ENCODE measurements around the gene ZNF705A. TPM values are rescaled to one million over a fixed set of nuclear protein-coding genes. Genes with fewer than 3 reads are reported as not detected.
A peak's percentile ranks its signal among the peaks of the same experiment; 100 is the strongest.
"Not testable (repeated sequence)": the region's sequence is repeated elsewhere in the genome, so short reads cannot be mapped to it uniquely, and the experiment has no call there.

Gene ZNF705A
- total and polyA plus RNA-seq, 8 donors, result not detected

GRCh38 chr12:8127138-8127537 is 29.7 kb upstream of the ZNF705A start:
- 68 to 74% methylated on average over 4 of the region's 4 CpGs for WGBS, 2 donors
- ATAC-seq (no peak), FAIRE-seq (no peak), DNase-seq (no peak)
- H3K4me1 ChIP-seq, result no peaks in the 10 kb centered on the region
- no peak overlapping the region for H3K27ac ChIP-seq
- no peaks in the 10 kb centered on the region for H3K27me3 ChIP-seq
- H3K36me3 ChIP-seq, result no peaks in the 10 kb centered on the region
- H3K4me3 ChIP-seq, result no peak overlapping the region
- intact Hi-C loops (cut with DNase I), result no loop called here
- no peaks in the 10 kb centered on the region for H3K9me3 ChIP-seq
- TF ChIP-seq CTCF (IDR thresholded peaks at IDR 0.05), result no peak

- H3K27me3 ChIP-seq; H3K36me3 ChIP-seq; H3K9me3 ChIP-seq; H3K4me3 ChIP-seq; FAIRE-seq; H3K4me1 ChIP-seq; DNase-seq; H3K27ac ChIP-seq; ATAC-seq; intact Hi-C loops (cut with DNase I): not testable (repeated sequence)
- 90 to 94% methylated on average over 15 to 16 of the region's 18 CpGs for WGBS, 2 donors
Measured at GRCh38 chr12:8133636-8134397, 23.0 kb upstream of the ZNF705A start.

- H3K27ac ChIP-seq; H3K9me3 ChIP-seq; H3K36me3 ChIP-seq; H3K4me1 ChIP-seq; H3K4me3 ChIP-seq; H3K27me3 ChIP-seq; ATAC-seq; intact Hi-C loops (cut with DNase I); FAIRE-seq: not testable (repeated sequence)
- DNase-seq, result peak in 1 of 6 donors; percentile 17
- 94 to 97% methylated on average over 23 of the region's 23 CpGs for WGBS, 2 donors
Measured at GRCh38 chr12:8134398-8134930, 22.4 kb upstream of the ZNF705A start.

GRCh38 chr12:8141647-8142046 is 15.2 kb upstream of the ZNF705A start:
- 71 to 72% methylated on average over 8 of the region's 8 CpGs for WGBS, 2 donors
- intact Hi-C loops (cut with DNase I); ATAC-seq; DNase-seq; H3K27me3 ChIP-seq; H3K36me3 ChIP-seq; FAIRE-seq; H3K4me1 ChIP-seq; H3K27ac ChIP-seq; H3K9me3 ChIP-seq; H3K4me3 ChIP-seq: not testable (repeated sequence)

GRCh38 chr12:8143261-8143660 is 13.6 kb upstream of the ZNF705A start:
- no peak overlapping the region for H3K4me3 ChIP-seq
- no peaks in the 10 kb centered on the region for H3K9me3 ChIP-seq
- FAIRE-seq, result no peak
- no peak for ATAC-seq
- no peaks in the 10 kb centered on the region for H3K27me3 ChIP-seq
- no peak for TF ChIP-seq CTCF (IDR thresholded peaks at IDR 0.05)
- H3K27ac ChIP-seq, result no peak overlapping the region
- intact Hi-C loops (cut with DNase I), result no loop called here
- no peaks in the 10 kb centered on the region for H3K4me1 ChIP-seq
- no peaks in the 10 kb centered on the region for H3K36me3 ChIP-seq
- no peak for DNase-seq

GRCh38 chr12:8145754-8146441 is 10.9 kb upstream of the ZNF705A start:
- H3K27ac ChIP-seq, result no peak overlapping the region
- ATAC-seq, result peak in 3 of 4 donors; percentile 40 to 71 (median 58)
- H3K4me1 ChIP-seq, result no peaks in the 10 kb centered on the region
- 44 to 56% methylated on average over 19 of the region's 19 CpGs for WGBS, 2 donors
- H3K4me3 ChIP-seq, result no peak overlapping the region
- intact Hi-C loops (cut with DNase I), result no loop called here
- H3K36me3 ChIP-seq, result no peaks in the 10 kb centered on the region
- no peak for FAIRE-seq
- peak in 4 of 6 donors; percentile 13 to 35 (median 20) for DNase-seq
- H3K9me3 ChIP-seq, result no peaks in the 10 kb centered on the region
- H3K27me3 ChIP-seq, result no peaks in the 10 kb centered on the region
- no peak for TF ChIP-seq CTCF (IDR thresholded peaks at IDR 0.05)
